Activated CD8-positive, alpha-beta T cell treated with anti-CD3 and anti-CD28 coated beads for 36 hours (primary cell): ENCODE data around the gene METTL2B. TPM values are rescaled to one million over a fixed set of nuclear protein-coding genes. Genes with fewer than 3 reads are reported as not detected.
A peak's percentile ranks its signal among the peaks of the same experiment; 100 is the strongest.

Experiments
- ATAC-seq: fragments of 200-7000 bp; cut with Tn5 transposase; one replicate; pipeline ENCODE4 v1.10.0; 2021; ENCODE audit warnings: mild to moderate bottlenecking, moderate library complexity
- CTCF ChIA-PET: fragments of 350-600 bp; sonication (Branson Sonifier 250); formaldehyde crosslinking; loops from one replicate; lab custom pipeline; 2021; ENCODE audit warnings: antibody characterized with exemption; lab: Charles Lee
- POLR2A ChIA-PET: fragments of 350-600 bp; sonication (Branson Sonifier 250); formaldehyde crosslinking; loops from one replicate; lab custom pipeline; 2021; ENCODE audit warnings: antibody characterized with exemption; lab: Charles Lee
- DNase-seq: peaks from one replicate; pipeline ENCODE4 v3.0.0-alpha.2; 2020
- H3K27ac Mint-ChIP-seq: one replicate; pipeline ENCODE4 v1.8.0; 2021; ENCODE audit warnings: mild to moderate bottlenecking, mixed read lengths
- H3K27me3 Mint-ChIP-seq: one replicate; pipeline ENCODE4 v1.8.0; 2021; ENCODE audit warnings: mixed read lengths
- H3K36me3 Mint-ChIP-seq: one replicate; pipeline ENCODE4 v1.8.0; 2021; ENCODE audit warnings: low read depth, mixed read lengths
- H3K4me1 Mint-ChIP-seq: one replicate; pipeline ENCODE4 v1.8.0; 2021; ENCODE audit warnings: low read depth, mixed read lengths
- H3K4me3 Mint-ChIP-seq: one replicate; pipeline ENCODE4 v1.8.0; 2021; ENCODE audit warnings: mild to moderate bottlenecking, moderate library complexity, mixed read lengths
- H3K9me3 Mint-ChIP-seq: one replicate; pipeline ENCODE4 v1.8.0; 2021; ENCODE audit warnings: mixed read lengths
- CTCF ChIP-seq: fragments of 200-600 bp; IDR thresholded peaks from one replicate; pipeline ENCODE4 v1.8.0; 2022; ENCODE audit warnings: antibody characterized with exemption, mild to moderate bottlenecking
- intact Hi-C: fragments of 100-400 bp; cut with micrococcal nuclease; formaldehyde crosslinking; loops from one replicate; pipeline ENCODE4 v1.10.0; 2022
- total RNA-seq, 2 experiments: library from RNA; stranded (reverse); gene quantifications; one replicate each; pipeline ENCODE4 v1.2.3, GENCODE V29; 2021

METTL2B gene
- total RNA-seq, 2 experiments from 2014 or later = 38.9 to 45.6 TPM

GRCh38 chr7:128448751-128449302 is 27.7 kb upstream of the METTL2B start:
- Mint-ChIP-seq H3K27me3 (peaks cover 12% of the 10 kb centered on the region), H3K4me1 (peaks cover 56% of the 10 kb centered on the region), H3K4me3 (no peak overlapping the region), H3K9me3 (no peaks in the 10 kb centered on the region), H3K27ac (peak overlapping the region; percentile 10), H3K36me3 (peaks cover 3% of the 10 kb centered on the region)
- intact Hi-C loops = no loop called here
- no peak for TF ChIP-seq CTCF
- no peak for ATAC-seq
- CTCF ChIA-PET = interaction anchor here (1.7 to 7.3 kb wide), 5 partner anchors 9 to 50 kb away, joined by 4 to 60 read pairs (median 7); no protein-coding TSS in a partner anchor
- POLR2A ChIA-PET = interaction anchor here (0.5 to 1.8 kb wide), 4 partner anchors 12 to 122 kb away, joined by 4 to 6 read pairs (median 4); no protein-coding TSS in a partner anchor
- DNase-seq = no peak

- CTCF ChIA-PET = interaction anchor here (7.3 kb wide), 1 partner anchor 11 kb away, joined by 60 read pairs; no protein-coding TSS in a partner anchor
- H3K27ac Mint-ChIP-seq = peak overlapping the region; percentile 84
These were observed 26.1 kb upstream of the METTL2B start for GRCh38 chr7:128450409-128450808.

GRCh38 chr7:128450913-128451312 is 25.6 kb upstream of the METTL2B start:
- no peak for ATAC-seq
- no peak for TF ChIP-seq CTCF
- peak overlapping the region; percentile 64 for H3K27ac Mint-ChIP-seq
- H3K27me3 Mint-ChIP-seq = peaks cover 13% of the 10 kb centered on the region
- DNase-seq = no peak
- POLR2A ChIA-PET = no interaction called here
- H3K36me3 Mint-ChIP-seq = peaks cover 4% of the 10 kb centered on the region
- H3K4me3 Mint-ChIP-seq = peak overlapping the region; percentile 60
- intact Hi-C loops = loop anchor here (10.0 kb wide), 1 partner anchor 46 kb away; the partner anchor contains the start of gene IMPDH1
- no peaks in the 10 kb centered on the region for H3K9me3 Mint-ChIP-seq
- CTCF ChIA-PET = interaction anchor here (2.6 to 5.6 kb wide), 2 partner anchors 10 to 23 kb away, joined by 11 to 85 read pairs; no protein-coding TSS in a partner anchor
- H3K4me1 Mint-ChIP-seq = peaks cover 61% of the 10 kb centered on the region

More at GRCh38 chr7:128450409-128450808, 26.1 kb upstream of the METTL2B start:
- Mint-ChIP-seq H3K9me3 (no peaks in the 10 kb centered on the region), H3K4me3 (peak overlapping the region; percentile 60), H3K36me3 (peaks cover 3% of the 10 kb centered on the region), H3K4me1 (peaks cover 60% of the 10 kb centered on the region), H3K27me3 (peaks cover 13% of the 10 kb centered on the region)
- intact Hi-C loops = loop anchor here (10.0 kb wide), 1 partner anchor 46 kb away; the partner anchor contains the start of gene IMPDH1
- peak; percentile 43 for DNase-seq
- peak; percentile 38 for ATAC-seq
- TF ChIP-seq CTCF = no peak
- POLR2A ChIA-PET = no interaction called here

- peak overlapping the region; percentile 9 for H3K4me3 Mint-ChIP-seq
- H3K27me3 Mint-ChIP-seq = peaks cover 13% of the 10 kb centered on the region
- peaks cover 19% of the 10 kb centered on the region for H3K36me3 Mint-ChIP-seq
- peak overlapping the region; percentile 49 for H3K27ac Mint-ChIP-seq
- POLR2A ChIA-PET = no interaction called here
- no peaks in the 10 kb centered on the region for H3K9me3 Mint-ChIP-seq
- H3K4me1 Mint-ChIP-seq = peaks cover 61% of the 10 kb centered on the region
- peak; percentile 33 for TF ChIP-seq CTCF
- ATAC-seq (no peak), DNase-seq (no peak)
- CTCF ChIA-PET = interaction anchor here (1.2 to 5.6 kb wide), 4 partner anchors 9 to 71 kb away, joined by 3 to 85 read pairs (median 10); no protein-coding TSS in a partner anchor
- intact Hi-C loops = loop anchor here (10.0 kb wide), 1 partner anchor 48 kb away; the partner anchor contains the start of gene IMPDH1
These were observed 24.0 kb upstream of the METTL2B start for GRCh38 chr7:128452552-128452951.
